ENCODE measurements around the gene SIM1. TPM values are rescaled to one million over a fixed set of nuclear protein-coding genes. Genes with fewer than 3 reads are reported as not detected.
"Not testable (repeated sequence)": the region's sequence is repeated elsewhere in the genome, so short reads cannot be mapped to it uniquely, and the experiment has no call there.

Gene SIM1
- total RNA-seq, 1 experiment from 2014 or later, result not detected

DNA sequence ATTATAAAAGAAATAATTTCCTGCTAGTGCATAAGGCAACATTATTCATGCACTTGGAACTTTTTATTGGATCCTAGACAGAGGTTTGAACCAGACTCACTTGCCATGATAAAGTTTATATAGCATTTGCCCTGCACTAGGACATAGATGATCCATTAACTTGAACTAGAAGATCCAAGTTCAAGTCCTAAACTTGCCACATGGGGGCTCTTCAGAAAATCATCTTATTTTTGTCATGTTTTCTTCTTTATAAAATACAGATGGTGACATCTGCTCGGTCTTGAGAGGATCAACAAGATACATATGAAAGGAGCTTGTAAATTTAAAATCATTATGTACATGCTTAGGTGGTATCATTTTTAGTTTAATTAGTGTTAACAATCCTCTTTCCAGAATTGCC lies 94.5 kb downstream of the SIM1 start:
- DNase-seq (ENCODE audit: low read depth), result no peak

GRCh38 chr6:100366419-100366818 lies 98.3 kb downstream of the SIM1 start:
- DNase-seq (ENCODE audit: low read depth), result peak; percentile 72

DNA sequence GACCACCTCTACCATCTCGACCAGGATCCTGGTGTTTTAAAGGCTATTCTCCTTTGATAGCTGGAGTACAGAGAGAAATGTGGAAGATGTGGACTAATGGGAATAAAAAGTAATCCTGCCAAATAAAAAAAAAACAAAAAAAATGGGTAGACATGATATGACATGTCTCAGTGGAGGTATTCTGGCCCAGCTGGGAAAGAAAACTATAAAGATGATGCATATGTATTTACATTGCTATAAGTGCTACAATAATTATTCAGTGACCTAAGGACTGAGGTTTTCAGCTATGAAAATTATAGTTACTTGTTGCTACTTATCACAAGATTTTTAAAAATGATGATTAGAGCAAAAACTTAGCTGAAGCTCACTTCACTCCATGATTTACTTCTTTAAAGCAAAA lies 101.1 kb downstream of the SIM1 start:
- no peak for DNase-seq (ENCODE audit: low read depth)

DNA sequence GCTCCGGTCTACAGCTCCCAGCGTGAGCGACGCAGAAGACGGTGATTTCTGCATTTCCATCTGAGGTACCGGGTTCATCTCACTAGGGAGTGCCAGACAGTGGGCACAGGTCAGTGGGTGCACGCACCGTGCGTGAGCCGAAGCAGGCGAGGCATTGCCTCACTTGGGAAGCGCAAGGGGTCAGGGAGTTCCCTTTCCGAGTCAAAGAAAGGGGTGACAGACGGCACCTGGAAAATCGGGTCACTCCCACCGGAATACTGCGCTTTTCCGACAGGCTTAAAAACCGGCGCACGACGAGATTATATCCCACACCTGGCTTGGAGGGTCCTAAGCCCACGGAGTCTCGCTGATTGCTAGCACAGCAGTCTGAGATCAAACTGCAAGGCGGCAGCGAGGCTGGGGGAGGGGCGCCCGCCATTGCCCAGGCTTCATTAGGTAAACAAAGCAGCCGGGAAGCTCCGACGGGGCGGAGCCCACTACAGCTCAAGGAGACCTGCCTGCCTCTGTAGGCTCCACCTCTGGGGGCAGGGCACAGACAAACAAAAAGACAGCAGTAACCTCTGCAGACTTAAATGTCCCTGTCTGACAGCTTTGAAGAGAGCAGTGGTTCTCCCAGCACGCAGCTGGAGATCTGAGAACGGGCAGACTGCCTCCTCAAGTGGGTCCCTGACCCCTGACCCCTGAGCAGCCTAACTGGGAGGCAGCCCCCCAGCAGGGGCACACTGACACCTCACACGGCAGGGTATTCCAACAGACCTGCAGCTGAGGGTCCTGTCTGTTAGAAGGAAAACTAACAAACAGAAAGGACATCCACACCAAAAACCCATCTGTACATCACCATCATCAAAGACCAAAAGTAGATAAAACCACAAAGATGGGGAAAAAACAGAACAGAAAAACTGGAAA lies 109.7 kb downstream of the SIM1 start:
- not testable (repeated sequence) for DNase-seq (ENCODE audit: low read depth)

- DNase-seq (ENCODE audit: low read depth), result peak; percentile 52
Observed at GRCh38 chr6:100353276-100354015, 111.3 kb downstream of the SIM1 start.

- no peak for DNase-seq (ENCODE audit: low read depth)
Observed at GRCh38 chr6:100350139-100350538, 114.6 kb downstream of the SIM1 start.

- no peak for DNase-seq (ENCODE audit: low read depth)
Observed at GRCh38 chr6:100349366-100349765, 115.4 kb downstream of the SIM1 start.

DNA sequence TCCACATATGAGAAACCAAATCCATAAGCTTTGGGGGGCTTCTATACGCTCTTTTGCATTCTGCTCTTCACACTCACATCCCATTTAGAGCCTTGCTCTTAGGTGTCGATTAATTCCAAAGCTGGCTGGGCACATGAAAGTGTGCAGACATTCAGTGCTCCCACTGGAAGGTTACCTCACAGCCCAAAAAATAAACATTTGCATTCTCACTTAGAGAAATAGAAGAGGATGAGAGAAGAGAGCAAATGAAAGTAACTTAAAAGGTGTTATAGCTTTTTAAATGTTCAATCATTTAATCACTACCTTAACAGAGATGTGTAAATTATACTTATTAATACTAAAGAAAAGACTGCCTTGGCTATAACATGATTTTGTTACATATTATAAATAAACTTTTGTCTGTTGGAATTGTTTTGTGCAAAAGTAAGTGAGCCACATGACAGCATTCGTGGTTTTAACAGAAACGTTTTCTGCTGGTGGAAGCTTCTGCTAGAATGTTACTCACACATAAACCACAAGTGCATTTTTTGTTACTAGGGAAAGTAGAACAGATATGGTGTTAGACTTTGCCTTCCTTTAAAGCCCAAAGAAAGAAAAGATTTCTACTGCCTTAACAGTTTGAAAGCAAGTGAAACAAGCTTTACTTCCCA lies 116.7 kb downstream of the SIM1 start:
- peak; percentile 65 for DNase-seq (ENCODE audit: low read depth)

DNA sequence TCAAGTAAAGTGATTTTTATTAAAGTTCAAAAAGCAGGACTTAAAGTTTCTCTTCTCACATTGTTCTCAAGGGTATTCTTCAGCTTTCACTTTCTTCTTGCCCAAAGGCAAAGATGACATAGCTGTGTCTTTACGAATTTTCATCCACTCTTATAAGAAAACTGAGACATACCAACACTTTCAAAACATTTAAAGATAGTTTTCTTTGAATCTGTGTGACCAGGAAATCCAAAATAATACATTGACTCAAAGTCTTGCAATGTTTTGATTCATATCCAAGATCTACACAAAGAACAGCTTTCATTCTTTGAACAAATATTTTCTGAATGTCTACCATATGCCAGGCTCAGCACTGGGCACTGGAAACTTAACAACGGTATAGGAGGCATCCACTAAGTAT lies 117.9 kb downstream of the SIM1 start:
- DNase-seq (ENCODE audit: low read depth), result peak; percentile 64

DNA sequence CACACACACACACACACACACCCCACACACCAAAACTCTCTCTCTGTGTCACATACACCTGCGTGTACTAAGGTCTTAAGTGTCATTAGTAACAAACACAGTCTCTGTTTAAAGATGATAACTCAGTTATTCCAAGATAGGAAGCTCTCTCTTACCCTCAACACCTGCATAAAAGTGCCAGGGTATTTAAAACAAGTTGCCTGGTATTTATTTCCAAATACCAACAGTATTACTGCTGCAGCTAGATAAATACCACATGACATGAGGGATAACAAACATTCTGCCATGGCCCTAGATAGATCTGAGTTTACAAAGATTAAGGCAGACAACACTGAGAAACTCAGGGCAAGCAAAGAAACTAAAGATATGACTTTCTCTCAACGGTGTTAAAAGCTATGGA lies 118.5 kb downstream of the SIM1 start:
- no peak for DNase-seq (ENCODE audit: low read depth)

GRCh38 chr6:100344761-100345160 lies 120.0 kb downstream of the SIM1 start:
- DNase-seq (ENCODE audit: low read depth), result peak; percentile 42

GRCh38 chr6:100344321-100344720 lies 120.4 kb downstream of the SIM1 start:
- no peak for DNase-seq (ENCODE audit: low read depth)

GRCh38 chr6:100343316-100344077 lies 121.2 kb downstream of the SIM1 start:
- peak; percentile 25 for DNase-seq (ENCODE audit: low read depth)

- peak; percentile 9 for DNase-seq (ENCODE audit: low read depth)
Observed at GRCh38 chr6:100342830-100343229, 121.9 kb downstream of the SIM1 start.

DNA sequence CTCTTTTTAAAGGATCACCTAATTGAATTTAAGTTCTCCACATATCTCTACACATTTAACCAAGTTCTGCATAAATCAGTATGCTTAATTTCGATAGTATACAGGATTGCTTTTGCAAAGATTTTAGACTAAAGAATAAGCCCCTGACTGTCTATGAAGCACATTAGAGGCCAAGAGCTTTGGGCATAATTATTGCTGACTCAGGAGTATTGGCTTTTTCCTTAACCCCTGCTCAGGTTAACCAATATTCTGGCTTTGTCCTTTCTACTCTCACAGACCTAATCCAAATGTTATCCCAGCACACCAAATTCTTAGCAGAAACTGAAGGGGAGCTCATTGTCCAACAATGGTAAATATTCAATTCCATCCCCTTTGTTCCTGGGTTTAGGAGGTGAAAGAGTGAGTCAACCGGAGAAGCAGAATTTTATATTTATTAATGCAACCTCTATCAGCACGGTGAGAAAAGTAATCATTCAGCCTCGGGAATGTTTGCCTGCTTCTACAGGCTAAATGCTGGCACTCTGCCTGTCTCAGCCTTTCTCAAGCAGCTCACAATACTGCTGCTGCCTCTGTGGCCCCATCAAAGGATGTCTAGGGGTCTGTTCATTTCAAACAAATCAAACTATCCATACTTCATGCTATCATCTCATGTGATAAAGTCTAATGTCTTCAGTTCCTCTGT lies 125.0 kb downstream of the SIM1 start:
- DNase-seq (ENCODE audit: low read depth), result no peak

DNA sequence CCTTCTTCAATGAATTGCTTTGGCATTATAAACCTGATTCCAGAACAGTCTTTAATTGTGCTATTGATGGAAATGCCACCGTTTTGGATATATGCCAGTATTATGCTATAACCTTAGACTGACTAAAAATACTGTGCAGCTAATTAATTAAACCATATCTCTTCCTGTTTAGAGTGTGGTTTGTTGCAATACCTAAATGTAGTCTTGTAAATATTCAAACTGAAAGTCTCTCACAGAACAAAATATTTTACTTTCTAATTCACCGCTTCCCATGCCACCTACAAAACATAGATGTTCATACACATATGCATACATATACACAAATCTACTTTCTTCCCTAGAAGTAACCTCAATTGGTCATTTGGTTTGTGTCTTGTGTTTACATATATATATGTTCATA lies 126.6 kb downstream of the SIM1 start:
- DNase-seq (ENCODE audit: low read depth), result no peak

DNA sequence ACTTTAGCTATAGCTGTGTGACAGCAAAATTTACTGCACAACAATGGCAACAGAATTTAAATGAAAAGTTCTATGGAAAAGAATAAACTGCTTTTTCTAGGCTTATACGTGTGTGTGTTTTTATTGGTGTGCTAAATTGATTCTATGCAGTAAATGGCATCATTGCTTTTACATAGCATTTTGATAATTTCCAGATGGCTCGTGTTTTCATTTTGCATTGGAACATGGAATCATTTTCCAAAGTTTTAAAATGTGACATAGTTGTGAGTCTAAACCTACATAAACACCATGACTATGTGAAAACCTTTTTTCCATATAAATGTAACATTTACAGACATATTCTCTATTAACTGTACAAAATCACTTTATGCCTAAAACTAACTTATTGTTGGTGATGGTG lies 127.8 kb downstream of the SIM1 start:
- no peak for DNase-seq (ENCODE audit: low read depth)

- no peak for DNase-seq (ENCODE audit: low read depth)
Observed at GRCh38 chr6:100335991-100336390, 128.7 kb downstream of the SIM1 start.
